ENCODE measurements around the gene LSAMP.

LSAMP gene

DNA sequence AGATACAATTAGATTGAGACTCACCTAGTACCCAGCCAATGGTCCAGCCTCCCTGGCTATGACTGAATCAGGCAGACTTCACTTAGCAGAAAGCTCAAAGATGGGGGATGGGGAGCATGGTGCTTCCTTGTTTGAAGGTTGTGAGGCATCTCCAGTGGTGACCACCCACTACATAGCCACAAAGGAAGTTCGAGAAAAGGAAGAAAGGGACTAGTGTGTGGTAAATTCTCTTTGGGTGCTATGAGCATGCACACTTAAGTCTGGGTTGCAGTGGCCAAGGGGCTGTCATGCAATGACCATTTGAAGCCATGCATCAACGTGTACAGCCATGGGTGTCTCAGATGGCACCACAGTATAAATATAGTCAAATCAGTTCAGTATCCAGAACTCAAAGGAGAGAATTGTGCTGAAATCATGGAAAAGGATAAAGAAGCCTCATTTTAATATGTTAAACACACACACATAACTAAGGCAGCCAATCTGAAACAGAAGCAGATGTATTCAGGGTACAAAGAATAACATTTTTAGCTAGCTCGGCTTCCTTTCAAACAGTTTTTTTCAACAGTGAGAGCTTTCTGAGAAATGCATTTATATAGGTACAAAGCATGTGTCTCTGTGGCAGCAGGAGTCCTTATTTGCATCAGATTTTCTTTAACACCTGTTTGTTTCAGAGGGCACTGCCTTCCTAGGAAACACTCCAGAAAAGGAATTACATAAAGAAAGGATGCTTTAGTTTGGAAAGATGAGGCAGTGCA, 546.5 kb downstream of the LSAMP start:
- Mint-ChIP-seq H3K4me1 (no peaks in the 10 kb centered on the region), H3K27ac (no peak overlapping the region), H3K9me3 (peaks cover 0 to 3% of the 10 kb centered on the region in 2 donors), H3K27me3 (peaks cover 5 to 15% of the 10 kb centered on the region in 2 donors), H3K36me3 (no peaks in the 10 kb centered on the region), H3K4me3 (no peak overlapping the region)
- DNase-seq: no peak
- no peak for ATAC-seq (replicated peaks)

DNA sequence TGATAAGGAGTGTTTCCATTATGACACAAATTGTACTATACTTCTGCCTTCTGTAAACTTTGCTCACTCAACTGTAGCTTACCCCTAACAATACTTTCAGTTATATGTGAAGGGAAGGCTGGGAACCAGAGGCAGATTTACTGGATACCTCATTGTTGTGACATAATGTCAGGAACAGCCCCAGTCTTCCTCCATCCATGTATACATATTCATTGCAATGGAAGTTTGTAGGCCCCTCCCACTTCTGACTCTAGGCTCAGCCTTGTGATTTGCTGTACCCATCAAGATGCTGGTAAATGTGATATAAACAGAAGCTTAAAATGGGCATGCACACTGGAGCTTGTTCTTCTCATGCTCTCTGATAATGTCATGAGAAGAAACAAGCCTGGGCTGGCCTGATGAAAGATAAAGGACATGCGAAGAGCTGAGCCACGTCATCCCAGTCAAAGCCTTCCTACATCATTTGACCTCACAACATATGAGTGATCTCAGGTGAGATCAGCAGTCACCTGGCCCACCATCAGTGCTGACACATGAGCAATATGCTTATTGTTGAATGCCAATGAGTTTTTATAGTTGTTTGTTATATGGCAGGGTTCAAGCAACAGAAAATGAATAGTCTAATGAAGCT, 554.2 kb downstream of the LSAMP start:
- DNase-seq: no peak
- Mint-ChIP-seq H3K27ac (no peak overlapping the region), H3K27me3 (peaks cover 5 to 10% of the 10 kb centered on the region in 2 donors), H3K4me1 (no peaks in the 10 kb centered on the region), H3K9me3 (peaks cover 0 to 2% of the 10 kb centered on the region in 2 donors), H3K4me3 (no peak overlapping the region), H3K36me3 (no peaks in the 10 kb centered on the region)
- no peak for ATAC-seq (replicated peaks)

DNA sequence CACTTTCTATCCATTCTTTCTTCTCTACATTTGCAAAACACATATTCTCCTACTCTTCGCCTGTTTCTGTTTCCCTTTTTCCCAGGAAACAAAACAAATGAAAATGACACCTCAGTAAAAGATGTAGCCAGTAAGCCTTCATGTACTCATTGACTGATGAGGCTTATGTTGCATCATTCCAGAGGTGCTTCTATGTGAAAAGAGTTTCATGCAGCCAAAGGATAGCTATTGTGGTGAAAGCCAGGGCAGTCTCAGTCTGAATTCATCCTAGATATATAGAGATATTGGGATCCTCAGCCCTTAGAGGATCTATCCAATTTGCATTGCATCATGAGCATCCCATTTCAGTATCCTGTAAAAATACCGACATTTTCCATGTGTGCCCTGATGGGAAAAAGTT, 554.7 kb downstream of the LSAMP start:
- no peaks in the 10 kb centered on the region for H3K36me3 Mint-ChIP-seq
- ATAC-seq (replicated peaks) (no peak), DNase-seq (no peak)
- no peak overlapping the region for H3K27ac Mint-ChIP-seq
- peaks cover 5 to 10% of the 10 kb centered on the region in 2 donors for H3K27me3 Mint-ChIP-seq
- H3K4me1 Mint-ChIP-seq: no peaks in the 10 kb centered on the region
- no peak overlapping the region for H3K4me3 Mint-ChIP-seq
- peaks cover 0 to 2% of the 10 kb centered on the region in 2 donors for H3K9me3 Mint-ChIP-seq

DNA sequence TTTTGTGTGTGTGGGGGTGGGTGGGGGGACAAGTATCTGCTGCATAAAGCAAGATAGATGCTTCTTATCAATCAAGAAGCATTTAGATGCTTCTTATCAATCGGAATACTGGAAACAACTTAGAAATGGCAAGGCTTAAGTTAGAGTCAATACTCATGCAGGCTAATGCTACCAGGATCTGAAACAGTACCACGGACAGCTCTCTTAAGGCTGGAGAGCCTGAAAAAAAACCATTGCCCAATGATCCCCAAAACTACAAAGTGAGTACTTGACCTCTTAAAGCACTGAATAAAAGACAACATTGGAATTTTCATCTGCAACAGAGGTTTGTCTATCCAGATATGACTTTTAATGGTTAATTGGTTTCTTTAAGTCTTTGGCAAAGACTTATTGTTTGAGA, 559.7 kb downstream of the LSAMP start:
- Mint-ChIP-seq H3K9me3 (no peaks in the 10 kb centered on the region), H3K27ac (no peak overlapping the region), H3K4me1 (no peaks in the 10 kb centered on the region), H3K4me3 (no peak overlapping the region), H3K27me3 (peaks cover 0 to 6% of the 10 kb centered on the region in 2 donors), H3K36me3 (no peaks in the 10 kb centered on the region)
- ATAC-seq (replicated peaks) (no peak), DNase-seq (no peak)

DNA sequence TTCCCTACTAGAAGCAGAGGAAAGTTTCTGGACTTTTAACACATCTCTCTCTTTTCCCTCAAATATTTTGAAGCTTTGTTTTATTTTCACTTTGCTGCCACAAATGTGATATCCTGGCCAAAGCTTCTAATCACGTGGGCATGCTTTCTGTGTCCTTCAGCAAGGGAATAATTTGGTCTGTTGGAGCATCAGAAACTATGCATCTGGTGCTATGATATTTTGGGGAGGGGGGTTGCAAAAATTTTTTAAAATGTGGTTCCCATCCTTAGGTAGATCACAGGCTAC, 567.7 kb downstream of the LSAMP start:
- DNase-seq (no peak), ATAC-seq (replicated peaks) (no peak)
- H3K36me3 Mint-ChIP-seq: no peaks in the 10 kb centered on the region
- no peaks in the 10 kb centered on the region for H3K4me1 Mint-ChIP-seq
- no peak overlapping the region for H3K4me3 Mint-ChIP-seq
- H3K9me3 Mint-ChIP-seq: no peaks in the 10 kb centered on the region
- no peak overlapping the region for H3K27ac Mint-ChIP-seq
- peaks cover 0 to 5% of the 10 kb centered on the region in 2 donors for H3K27me3 Mint-ChIP-seq

DNA sequence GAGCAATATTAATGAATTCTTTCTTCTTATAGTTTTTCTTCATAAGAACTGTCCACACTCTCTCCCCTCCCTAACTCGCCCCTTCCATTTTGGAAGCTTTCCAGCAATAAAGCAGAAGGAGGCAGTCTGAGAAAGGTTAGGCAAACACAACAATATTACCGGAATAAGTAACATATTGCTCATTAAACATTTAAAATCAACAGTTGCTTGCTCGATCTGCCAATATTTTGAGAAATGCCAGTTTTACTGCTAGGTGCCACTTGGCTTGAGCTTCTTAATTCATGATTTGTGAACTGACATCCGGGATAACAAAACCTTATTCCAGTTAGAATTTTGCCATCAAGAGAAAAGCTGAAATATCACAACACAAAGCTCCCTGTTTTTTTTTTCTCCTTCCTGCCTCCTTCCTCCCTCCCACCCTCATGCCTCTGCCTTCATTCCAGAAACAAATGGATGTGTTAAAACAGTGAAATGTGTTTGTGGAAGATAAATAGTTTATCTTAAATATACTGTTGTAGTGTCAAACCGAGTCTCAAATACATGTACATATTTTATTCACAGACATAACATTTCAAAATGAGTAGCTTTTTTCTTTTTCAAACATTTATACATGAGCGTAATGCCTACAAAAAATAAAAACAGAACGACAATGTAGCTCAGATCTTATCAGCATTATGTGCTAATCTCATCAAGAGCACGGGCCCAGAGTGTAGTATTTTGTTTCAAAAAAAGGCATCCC, 568.2 kb downstream of the LSAMP start:
- H3K27me3 Mint-ChIP-seq: peaks cover 0 to 5% of the 10 kb centered on the region in 2 donors
- no peak overlapping the region for H3K4me3 Mint-ChIP-seq
- H3K36me3 Mint-ChIP-seq: no peaks in the 10 kb centered on the region

DNA sequence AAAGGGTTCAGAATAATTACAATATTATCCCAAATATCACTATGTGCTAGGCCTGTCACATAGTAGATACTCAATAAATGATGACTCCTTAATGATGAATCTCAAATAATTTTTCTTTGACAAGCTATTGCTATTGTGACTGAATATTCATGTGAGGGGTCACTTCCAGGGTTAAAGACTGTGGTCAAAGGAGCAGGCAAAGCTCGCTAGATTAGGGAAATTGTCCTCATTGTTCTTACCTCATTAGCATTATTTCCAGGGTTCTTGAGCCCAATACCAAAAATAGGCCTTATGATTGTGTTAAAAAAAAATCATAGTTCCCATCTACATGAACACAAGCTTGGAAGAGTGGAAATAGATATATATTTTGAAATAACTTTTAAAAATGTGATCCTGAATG, 569.8 kb downstream of the LSAMP start:
- no peak overlapping the region for H3K27ac Mint-ChIP-seq
- H3K36me3 Mint-ChIP-seq: no peaks in the 10 kb centered on the region
- no peak for ATAC-seq (replicated peaks)
- no peaks in the 10 kb centered on the region for H3K4me1 Mint-ChIP-seq
- H3K27me3 Mint-ChIP-seq: peaks cover 0 to 5% of the 10 kb centered on the region in 2 donors
- no peaks in the 10 kb centered on the region for H3K9me3 Mint-ChIP-seq
- DNase-seq: no peak
- H3K4me3 Mint-ChIP-seq: no peak overlapping the region

More for the DNA sequence above, 568.2 kb downstream of the LSAMP start:
- Mint-ChIP-seq H3K9me3 (no peaks in the 10 kb centered on the region), H3K4me1 (no peaks in the 10 kb centered on the region), H3K27ac (no peak overlapping the region)
- DNase-seq: no peak
- ATAC-seq (replicated peaks): no peak

DNA sequence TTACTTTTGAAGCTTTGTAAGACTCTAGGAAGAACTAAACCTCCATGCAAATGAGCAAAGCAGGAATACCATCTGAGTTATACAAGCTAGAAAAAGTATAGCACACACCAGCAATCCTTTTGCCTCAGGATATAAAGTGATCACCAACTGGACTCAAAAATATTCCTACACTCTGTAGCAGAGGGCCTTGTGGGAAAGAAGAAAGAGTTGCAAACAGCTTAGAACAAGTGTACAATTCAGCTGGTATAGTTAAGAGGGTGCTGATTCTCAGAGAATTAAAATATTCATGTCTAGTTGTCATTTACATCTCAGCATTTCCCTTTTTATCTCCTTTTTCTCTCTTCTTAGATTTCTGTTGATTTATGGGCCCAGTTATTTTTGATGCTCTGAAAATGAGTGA, 573.6 kb downstream of the LSAMP start:
- Mint-ChIP-seq H3K4me1 (no peaks in the 10 kb centered on the region), H3K27ac (no peak overlapping the region), H3K36me3 (no peaks in the 10 kb centered on the region), H3K27me3 (peaks cover 0 to 2% of the 10 kb centered on the region in 2 donors), H3K4me3 (no peak overlapping the region), H3K9me3 (no peaks in the 10 kb centered on the region)
- ATAC-seq (replicated peaks): no peak
- no peak for DNase-seq

DNA sequence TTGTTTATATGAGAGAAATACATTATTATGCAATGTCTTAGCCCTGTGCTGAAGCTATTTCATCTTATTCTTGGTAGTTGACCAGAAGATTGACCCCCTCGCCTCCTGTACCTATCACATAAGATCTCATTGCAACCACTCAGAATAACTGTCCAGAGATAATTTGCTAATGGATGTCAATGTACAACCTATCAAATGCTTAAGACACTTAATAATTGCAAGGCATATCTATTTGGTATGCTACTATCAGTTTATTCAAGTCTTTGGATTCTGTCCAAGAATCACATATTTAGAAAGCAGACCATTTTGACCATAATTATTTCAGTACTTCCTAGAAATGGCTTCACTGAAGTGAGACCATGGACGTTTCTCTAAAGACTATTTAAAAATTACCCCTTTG, 580.4 kb downstream of the LSAMP start:
- H3K9me3 Mint-ChIP-seq: no peaks in the 10 kb centered on the region
- H3K4me3 Mint-ChIP-seq: no peak overlapping the region
- H3K36me3 Mint-ChIP-seq: no peaks in the 10 kb centered on the region
- DNase-seq (no peak), ATAC-seq (replicated peaks) (no peak)
- H3K4me1 Mint-ChIP-seq: no peaks in the 10 kb centered on the region
- no peak overlapping the region for H3K27ac Mint-ChIP-seq
- H3K27me3 Mint-ChIP-seq: peaks cover 14 to 20% of the 10 kb centered on the region in 2 donors

DNA sequence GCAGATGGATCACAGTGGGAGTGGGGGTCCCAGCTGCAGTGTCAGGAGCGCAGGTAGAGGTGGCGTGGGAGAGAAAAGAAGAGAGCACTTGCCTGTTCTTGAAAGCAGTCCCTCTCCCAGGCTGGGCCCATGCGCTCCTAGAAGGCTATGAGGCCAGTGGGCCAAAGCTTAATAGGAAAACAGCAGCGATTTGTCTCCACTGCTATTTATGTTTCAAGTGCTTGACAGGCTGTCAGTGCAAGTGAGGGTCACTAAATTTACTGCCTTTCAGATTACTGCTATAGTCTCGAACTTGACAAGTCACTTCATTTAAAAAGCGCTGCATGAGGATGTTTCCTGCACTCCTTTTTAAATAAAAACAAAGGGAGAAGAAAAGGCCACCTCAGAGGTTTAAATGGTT, 582.4 kb downstream of the LSAMP start:
- no peak for DNase-seq
- Mint-ChIP-seq H3K9me3 (no peaks in the 10 kb centered on the region), H3K36me3 (no peaks in the 10 kb centered on the region), H3K4me3 (no peak overlapping the region), H3K27me3 (peaks cover 21 to 24% of the 10 kb centered on the region in 2 donors), H3K4me1 (no peaks in the 10 kb centered on the region), H3K27ac (no peak overlapping the region)
- ATAC-seq (replicated peaks): no peak

DNA sequence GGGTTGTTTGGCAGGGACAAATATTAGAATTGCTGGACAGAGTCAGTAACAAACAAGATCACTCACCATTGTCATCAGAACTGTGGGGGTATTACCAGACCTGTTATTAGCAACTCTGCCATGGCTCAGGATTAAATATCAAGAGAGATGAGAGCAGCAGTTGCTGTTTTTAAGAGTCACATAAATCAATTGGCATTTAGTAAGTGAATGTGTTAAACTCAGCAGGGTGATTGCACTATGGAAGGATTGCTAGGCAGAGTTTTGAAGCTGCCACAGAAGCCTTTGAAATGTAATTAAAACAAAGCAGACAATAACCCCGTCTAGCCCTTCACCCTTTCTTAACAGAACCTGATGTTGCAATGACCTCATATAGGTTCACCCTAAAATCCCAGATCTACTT, 583.2 kb downstream of the LSAMP start:
- Mint-ChIP-seq H3K27me3 (peaks cover 24 to 27% of the 10 kb centered on the region in 2 donors), H3K4me3 (no peak overlapping the region), H3K36me3 (no peaks in the 10 kb centered on the region), H3K27ac (no peak overlapping the region), H3K4me1 (no peaks in the 10 kb centered on the region), H3K9me3 (no peaks in the 10 kb centered on the region)
- DNase-seq: no peak
- no peak for ATAC-seq (replicated peaks)

DNA sequence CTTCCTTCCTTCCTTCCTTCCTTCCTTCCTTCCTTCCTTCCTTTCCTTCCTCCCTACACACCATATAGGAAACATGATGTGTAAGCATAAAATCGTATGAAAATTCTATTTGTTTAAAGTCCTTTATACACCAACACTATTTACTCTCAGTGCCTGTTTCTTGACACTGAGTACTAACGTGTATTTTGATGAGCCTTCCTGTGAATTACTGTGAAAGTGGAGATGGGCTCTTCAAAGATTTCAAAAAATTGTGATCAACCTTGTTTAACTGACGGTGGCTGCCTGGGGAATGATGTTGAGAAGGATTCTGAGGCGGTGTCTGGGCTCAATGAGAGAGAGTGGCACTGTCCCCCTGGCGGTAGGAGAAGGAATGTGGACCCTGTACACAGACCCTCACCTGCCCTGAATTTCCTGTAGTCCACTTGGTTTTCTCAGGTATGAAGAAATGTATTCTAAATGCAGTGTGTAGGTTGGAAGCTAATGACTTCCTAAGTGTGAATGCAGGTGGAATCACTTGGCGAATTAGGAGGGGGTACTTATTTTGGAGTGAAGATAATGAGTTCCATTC, 584.0 kb downstream of the LSAMP start:
- no peak overlapping the region for H3K27ac Mint-ChIP-seq
- no peaks in the 10 kb centered on the region for H3K9me3 Mint-ChIP-seq
- H3K4me1 Mint-ChIP-seq: no peaks in the 10 kb centered on the region
- no peak for ATAC-seq (replicated peaks)
- no peak for DNase-seq
- H3K27me3 Mint-ChIP-seq: peaks cover 21 to 27% of the 10 kb centered on the region in 2 donors
- H3K36me3 Mint-ChIP-seq: no peaks in the 10 kb centered on the region
- H3K4me3 Mint-ChIP-seq: no peak overlapping the region

DNA sequence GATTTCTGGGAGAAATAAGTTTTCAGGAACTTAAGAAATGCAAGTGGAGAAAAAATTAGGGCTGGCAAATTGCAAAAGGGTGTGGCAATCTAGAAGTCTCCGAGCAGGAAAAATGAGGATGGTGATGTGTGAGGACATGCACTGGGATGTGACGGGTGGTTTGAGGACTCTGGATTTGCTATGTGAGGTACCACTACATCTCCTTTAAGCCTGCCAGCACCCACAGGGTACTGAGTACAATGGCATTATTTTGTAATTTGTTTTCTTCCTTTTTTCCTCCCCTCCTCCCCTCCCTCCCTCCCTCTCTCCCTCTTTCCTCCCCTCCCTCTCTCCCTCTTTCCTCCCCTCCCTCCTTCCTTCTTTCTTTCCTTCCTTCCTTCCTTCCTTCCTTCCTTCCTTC, 584.5 kb downstream of the LSAMP start:
- DNase-seq: no peak
- no peak for ATAC-seq (replicated peaks)
- H3K4me3 Mint-ChIP-seq: no peak overlapping the region
- H3K27me3 Mint-ChIP-seq: peaks cover 23 to 30% of the 10 kb centered on the region in 2 donors
- H3K9me3 Mint-ChIP-seq: no peaks in the 10 kb centered on the region
- no peaks in the 10 kb centered on the region for H3K4me1 Mint-ChIP-seq
- H3K27ac Mint-ChIP-seq: no peak overlapping the region
- H3K36me3 Mint-ChIP-seq: no peaks in the 10 kb centered on the region

DNA sequence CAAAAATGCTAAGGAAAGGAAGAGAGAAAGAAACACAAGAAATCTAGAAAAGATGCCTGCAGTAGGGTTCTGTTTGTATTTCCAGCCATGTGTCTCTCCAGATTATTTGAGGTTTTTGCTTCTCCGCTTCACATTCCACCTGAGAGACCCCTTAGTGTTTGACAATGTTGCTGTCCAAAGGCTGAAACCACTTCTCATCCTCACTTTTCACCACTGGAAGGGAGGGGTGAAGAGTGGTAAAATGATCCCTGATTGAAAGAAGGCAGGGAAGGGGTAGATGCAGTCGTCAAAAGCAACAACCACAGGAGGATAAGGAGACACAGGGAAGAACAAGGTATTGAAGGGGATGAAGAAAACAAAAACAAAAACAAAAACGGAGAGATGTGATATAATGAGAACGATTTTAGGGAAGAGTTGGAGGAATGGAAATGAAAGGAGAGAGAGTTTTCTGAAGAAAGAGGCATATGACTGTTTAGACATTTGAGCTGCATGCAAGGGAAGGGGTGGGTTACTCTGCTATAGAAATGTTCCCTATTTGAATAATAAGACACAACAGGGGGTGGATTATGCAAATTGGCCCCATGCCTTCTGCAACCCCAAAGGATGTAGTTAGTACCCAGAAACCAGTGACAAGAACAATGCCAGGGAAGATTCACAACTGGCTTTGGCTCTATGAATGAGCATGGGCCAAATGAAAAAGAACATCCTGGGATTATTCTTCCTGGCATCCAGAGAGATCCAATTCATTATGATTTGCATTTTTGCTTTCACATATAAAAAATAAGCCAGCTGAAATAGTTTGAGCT, 586.1 kb downstream of the LSAMP start:
- ATAC-seq (replicated peaks): no peak
- no peak for DNase-seq
- H3K4me3 Mint-ChIP-seq: no peak overlapping the region
- H3K27ac Mint-ChIP-seq: no peak overlapping the region
- H3K36me3 Mint-ChIP-seq: no peaks in the 10 kb centered on the region
- no peaks in the 10 kb centered on the region for H3K9me3 Mint-ChIP-seq
- H3K27me3 Mint-ChIP-seq: peaks cover 28 to 35% of the 10 kb centered on the region in 2 donors
- H3K4me1 Mint-ChIP-seq: no peaks in the 10 kb centered on the region
